Activated CD4-positive, alpha-beta T cell treated with anti-CD3 and anti-CD28 coated beads for 48 hours (primary cell): ENCODE data around the gene PLEKHA6.

ENCODE experiments used
- DNase-seq: peaks from one replicate; pipeline ENCODE4 v3.0.0-alpha.2; 2020

PLEKHA6 gene

GRCh38 chr1:204359474-204360255 is at the start of gene PLEKHA6:
Gene PLEKHA6 (minus strand): TSS chr1:204359929. CDS start chr1:204273727, 86,202 bp downstream.
- DNase-seq: peak; percentile 46

GRCh38 chr1:204409123-204409522 is 49.4 kb upstream of the PLEKHA6 start:
- DNase-seq: no peak

- DNase-seq: no peak
Measured at GRCh38 chr1:204408602-204409001, 48.9 kb upstream of the PLEKHA6 start.

- DNase-seq: peak; percentile 27
Measured at GRCh38 chr1:204408074-204408507, 48.4 kb upstream of the PLEKHA6 start.

- no peak for DNase-seq
Measured at GRCh38 chr1:204407295-204407971, 47.7 kb upstream of the PLEKHA6 start.

GRCh38 chr1:204406621-204407020 is 46.9 kb upstream of the PLEKHA6 start:
- no peak for DNase-seq

- DNase-seq: no peak
Measured at GRCh38 chr1:204405988-204406387, 46.3 kb upstream of the PLEKHA6 start.

- no peak for DNase-seq
Measured at GRCh38 chr1:204404629-204405028, 44.9 kb upstream of the PLEKHA6 start.

GRCh38 chr1:204402391-204402790 is 42.7 kb upstream of the PLEKHA6 start:
- no peak for DNase-seq

GRCh38 chr1:204401730-204402129 is 42.0 kb upstream of the PLEKHA6 start:
- DNase-seq: no peak

- DNase-seq: no peak
Measured at GRCh38 chr1:204400882-204401510, 41.3 kb upstream of the PLEKHA6 start.

- DNase-seq: peak; percentile 64
Measured at GRCh38 chr1:204398197-204399125, 38.7 kb upstream of the PLEKHA6 start.

GRCh38 chr1:204396015-204396583 is 36.4 kb upstream of the PLEKHA6 start:
- no peak for DNase-seq

- no peak for DNase-seq
Measured at GRCh38 chr1:204391629-204392028, 31.9 kb upstream of the PLEKHA6 start.

- no peak for DNase-seq
Measured at GRCh38 chr1:204390751-204391466, 31.2 kb upstream of the PLEKHA6 start.

- no peak for DNase-seq
Measured at GRCh38 chr1:204385727-204386126, 26.0 kb upstream of the PLEKHA6 start.

GRCh38 chr1:204384636-204385352 is 25.1 kb upstream of the PLEKHA6 start:
- DNase-seq: no peak

GRCh38 chr1:204383163-204383904 is 23.6 kb upstream of the PLEKHA6 start:
- no peak for DNase-seq

GRCh38 chr1:204382714-204383083 is 23.0 kb upstream of the PLEKHA6 start:
- no peak for DNase-seq

- DNase-seq: no peak
Measured at GRCh38 chr1:204380293-204380831, 20.6 kb upstream of the PLEKHA6 start.
